ENCODE measurements around the gene PKDCC.

Gene PKDCC

GRCh38 chr2:42105330-42106256, 57.8 kb downstream of the PKDCC start:
- no peak overlapping the region for H3K4me3 ChIP-seq (ENCODE audit: low read depth, low read length)
- DNase-seq (ENCODE audit: low read depth, low spot score) = no peak
- ChIA-PET CTCF (interaction anchor here (1.0 to 2.5 kb wide), 5 partner anchors 9 to 23 kb away, joined by 3 to 13 read pairs (median 4); no protein-coding TSS in a partner anchor), POLR2A (no interaction called here)
- TF ChIP-seq CTCF (IDR thresholded peaks at IDR 0.05; ENCODE audit: insufficient read depth, low read length, missing control alignments) = no peak

- ChIA-PET CTCF (interaction anchor here (1.0 to 2.5 kb wide), 5 partner anchors 9 to 22 kb away, joined by 3 to 13 read pairs (median 4); no protein-coding TSS in a partner anchor), POLR2A (no interaction called here)
- no peak for DNase-seq (ENCODE audit: low read depth, low spot score)
- H3K4me3 ChIP-seq (ENCODE audit: low read depth, low read length) = no peak overlapping the region
- no peak for TF ChIP-seq CTCF (IDR thresholded peaks at IDR 0.05; ENCODE audit: insufficient read depth, low read length, missing control alignments)
Observed at GRCh38 chr2:42106257-42106816, 58.5 kb downstream of the PKDCC start.

- POLR2A ChIA-PET = no interaction called here
- H3K4me3 ChIP-seq (ENCODE audit: low read depth, low read length) = no peak overlapping the region
- DNase-seq (ENCODE audit: low read depth, low spot score) = no peak
- CTCF ChIA-PET = interaction anchor here (2.5 kb wide), 1 partner anchor 12 kb away, joined by 13 read pairs; no protein-coding TSS in a partner anchor
- no peak for TF ChIP-seq CTCF (IDR thresholded peaks at IDR 0.05; ENCODE audit: insufficient read depth, low read length, missing control alignments)
Observed at GRCh38 chr2:42107249-42108042, 59.6 kb downstream of the PKDCC start.

Measured in AG04449 (cell line).